ENCODE results near the gene TAF6L. TPM values are rescaled to one million over a fixed set of nuclear protein-coding genes. Genes with fewer than 3 reads are reported as not detected.

The TAF6L gene, protein sequence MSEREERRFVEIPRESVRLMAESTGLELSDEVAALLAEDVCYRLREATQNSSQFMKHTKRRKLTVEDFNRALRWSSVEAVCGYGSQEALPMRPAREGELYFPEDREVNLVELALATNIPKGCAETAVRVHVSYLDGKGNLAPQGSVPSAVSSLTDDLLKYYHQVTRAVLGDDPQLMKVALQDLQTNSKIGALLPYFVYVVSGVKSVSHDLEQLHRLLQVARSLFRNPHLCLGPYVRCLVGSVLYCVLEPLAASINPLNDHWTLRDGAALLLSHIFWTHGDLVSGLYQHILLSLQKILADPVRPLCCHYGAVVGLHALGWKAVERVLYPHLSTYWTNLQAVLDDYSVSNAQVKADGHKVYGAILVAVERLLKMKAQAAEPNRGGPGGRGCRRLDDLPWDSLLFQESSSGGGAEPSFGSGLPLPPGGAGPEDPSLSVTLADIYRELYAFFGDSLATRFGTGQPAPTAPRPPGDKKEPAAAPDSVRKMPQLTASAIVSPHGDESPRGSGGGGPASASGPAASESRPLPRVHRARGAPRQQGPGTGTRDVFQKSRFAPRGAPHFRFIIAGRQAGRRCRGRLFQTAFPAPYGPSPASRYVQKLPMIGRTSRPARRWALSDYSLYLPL
- total RNA-seq (2021): 33.8 to 42.1 TPM (median 36.3 TPM) in 3 replicates
- percentile 59 among the genes with signal in this experiment for Bru-seq, nascent RNA
- long read RNA-seq, experiment 1, transcript TAF6L-201 (11 exons, 2,116 nt): major isoform, 69 of 139 reads
- long read RNA-seq, experiment 1, partial matches to known transcripts: 11 of 139 reads
- long read RNA-seq, experiment 1, other reads (novel, unspliced or antisense): 59 of 139 reads
- long read RNA-seq, experiment 2, transcript TAF6L-201 (11 exons, 2,116 nt): major isoform, 5 of 22 reads
- long read RNA-seq, experiment 2, partial matches to known transcripts: 8 of 22 reads
- long read RNA-seq, experiment 2, other reads (novel, unspliced or antisense): 9 of 22 reads
- long read RNA-seq, experiment 3: 0 reads

DNA sequence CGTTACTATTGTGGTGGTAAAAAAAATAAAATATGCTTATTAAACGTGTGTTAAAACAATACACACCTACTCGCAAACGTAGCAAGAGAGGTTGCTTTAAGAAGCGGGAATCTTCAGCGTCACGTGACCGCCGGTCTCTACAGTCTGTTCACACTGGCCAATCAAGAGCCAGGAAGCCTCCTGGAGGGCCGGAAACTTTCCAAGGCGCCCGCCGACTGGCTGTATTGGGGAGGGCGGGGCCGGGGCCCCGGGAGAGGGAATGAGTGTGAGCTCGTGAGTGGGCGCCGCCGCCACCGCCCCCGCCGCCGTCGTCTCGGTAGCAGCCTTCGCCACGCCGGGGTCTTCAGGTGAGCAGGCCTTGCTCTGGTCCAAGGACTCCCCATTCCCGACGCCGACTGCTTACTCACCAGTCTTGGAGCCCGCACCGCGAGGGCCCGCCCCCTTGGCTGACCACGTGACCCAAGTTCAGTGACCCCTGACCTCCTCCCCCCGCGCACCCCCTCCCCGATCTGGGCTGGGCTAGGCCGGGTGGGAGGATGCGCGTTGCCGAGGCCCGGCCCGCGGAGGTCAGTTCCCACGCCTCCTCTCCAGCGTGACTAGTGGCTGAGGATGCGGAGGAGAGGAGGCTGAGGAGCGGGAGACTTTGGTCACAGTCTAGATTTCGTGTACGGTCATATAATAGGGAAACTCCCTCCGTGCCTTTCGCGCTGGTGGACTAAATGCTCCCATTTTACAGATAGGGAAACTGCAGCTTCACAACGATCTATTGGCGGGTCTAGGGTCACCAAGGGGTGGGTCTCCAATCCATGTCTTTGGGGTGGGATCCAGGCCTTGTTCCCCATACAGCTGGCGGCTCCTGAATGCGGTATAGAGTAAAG lies at the start of gene TAF6L:
TAF6L (plus strand) TSS at position 253 of the 878 bp plus-strand sequence. CDS start 4,388 bp downstream, outside the sequence.
- Mint-ChIP-seq H3K4me3 (peak within 1 kb of the TSS; percentile 88), H3K36me3 (peaks cover 22% of the 10 kb centered on the region), H3K4me1 (peaks cover 14% of the 10 kb centered on the region), H3K27ac (peak within 1 kb of the TSS; percentile 98), H3K27me3 (ENCODE audit: low read depth) (no peaks in the 10 kb centered on the region; the same call in 1 of the 2 replicates), H3K9me3 (no peaks in the 10 kb centered on the region)
- CTCF ChIA-PET: interaction anchor here (0.6 to 11.6 kb wide), 17 partner anchors 12 to 347 kb away, joined by 3 to 121 read pairs (median 5); partner anchors contain the start of genes BSCL2, C11orf98, CSKMT and GNG3
- ATAC-seq: peak; percentile 82
- POLR2A ChIA-PET: interaction anchor here (0.6 to 5.3 kb wide), 12 partner anchors 14 to 1384 kb away, joined by 3 to 25 read pairs (median 5); partner anchors contain the start of genes BSCL2, C11orf98, CSKMT and GNG3
- DNase-seq (ENCODE audit: low spot score): peak; percentile 96
- TF ChIP-seq NR2C2 (CRISPR knock-in tag; IDR thresholded peaks at IDR 0.05) (peak; percentile 88), ATF1 (CRISPR knock-in tag; IDR thresholded peaks at IDR 0.05) (no peak), SMAD4 (CRISPR knock-in tag; IDR thresholded peaks at IDR 0.05) (no peak), KAT7 (CRISPR knock-in tag; IDR thresholded peaks at IDR 0.05; ENCODE audit: borderline replicate concordance) (peak; percentile 47; the same call in 1 of the 2 replicates), ETV6 (CRISPR knock-in tag; IDR thresholded peaks at IDR 0.05) (peak; percentile 65; the same call in 1 of the 2 replicates), SMAD3 (CRISPR knock-in tag; IDR thresholded peaks at IDR 0.05; ENCODE audit: borderline replicate concordance) (no peak), PRRX2 (CRISPR knock-in tag; IDR thresholded peaks at IDR 0.05) (no peak), FOXK1 (CRISPR knock-in tag; IDR thresholded peaks at IDR 0.05) (peak; percentile 63; the same call in 1 of the 2 replicates), TEAD4 (CRISPR knock-in tag; IDR thresholded peaks at IDR 0.05) (no peak), GABPB1 (CRISPR knock-in tag; IDR thresholded peaks at IDR 0.05) (no peak), RORB (CRISPR knock-in tag; IDR thresholded peaks at IDR 0.05) (no peak), GTF2I (CRISPR knock-in tag; conservative IDR thresholded peaks at IDR 0.05) (peak; percentile 93), CREB1 (CRISPR knock-in tag; IDR thresholded peaks at IDR 0.05) (no peak), NFYB (CRISPR knock-in tag; conservative IDR thresholded peaks at IDR 0.05; ENCODE audit: low read depth) (peak; percentile 40; the same call in 1 of the 2 replicates), ZBTB21 (CRISPR knock-in tag; IDR thresholded peaks at IDR 0.05; ENCODE audit: borderline replicate concordance) (no peak)
- TF ChIP-seq, protein P1, sequence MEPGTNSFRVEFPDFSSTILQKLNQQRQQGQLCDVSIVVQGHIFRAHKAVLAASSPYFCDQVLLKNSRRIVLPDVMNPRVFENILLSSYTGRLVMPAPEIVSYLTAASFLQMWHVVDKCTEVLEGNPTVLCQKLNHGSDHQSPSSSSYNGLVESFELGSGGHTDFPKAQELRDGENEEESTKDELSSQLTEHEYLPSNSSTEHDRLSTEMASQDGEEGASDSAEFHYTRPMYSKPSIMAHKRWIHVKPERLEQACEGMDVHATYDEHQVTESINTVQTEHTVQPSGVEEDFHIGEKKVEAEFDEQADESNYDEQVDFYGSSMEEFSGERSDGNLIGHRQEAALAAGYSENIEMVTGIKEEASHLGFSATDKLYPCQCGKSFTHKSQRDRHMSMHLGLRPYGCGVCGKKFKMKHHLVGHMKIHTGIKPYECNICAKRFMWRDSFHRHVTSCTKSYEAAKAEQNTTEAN (CRISPR knock-in tag; IDR thresholded peaks at IDR 0.05): no peak
- TF ChIP-seq, protein P2, sequence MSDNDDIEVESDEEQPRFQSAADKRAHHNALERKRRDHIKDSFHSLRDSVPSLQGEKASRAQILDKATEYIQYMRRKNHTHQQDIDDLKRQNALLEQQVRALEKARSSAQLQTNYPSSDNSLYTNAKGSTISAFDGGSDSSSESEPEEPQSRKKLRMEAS (CRISPR knock-in tag; IDR thresholded peaks at IDR 0.05): no peak
- TF ChIP-seq, protein P3, sequence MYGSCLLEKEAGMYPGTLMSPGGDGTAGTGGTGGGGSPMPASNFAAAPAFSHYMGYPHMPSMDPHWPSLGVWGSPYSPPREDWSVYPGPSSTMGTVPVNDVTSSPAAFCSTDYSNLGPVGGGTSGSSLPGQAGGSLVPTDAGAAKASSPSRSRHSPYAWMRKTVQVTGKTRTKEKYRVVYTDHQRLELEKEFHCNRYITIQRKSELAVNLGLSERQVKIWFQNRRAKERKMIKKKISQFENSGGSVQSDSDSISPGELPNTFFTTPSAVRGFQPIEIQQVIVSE (CRISPR knock-in tag; IDR thresholded peaks at IDR 0.05; ENCODE audit: borderline replicate concordance): no peak
- TF ChIP-seq, protein P4, sequence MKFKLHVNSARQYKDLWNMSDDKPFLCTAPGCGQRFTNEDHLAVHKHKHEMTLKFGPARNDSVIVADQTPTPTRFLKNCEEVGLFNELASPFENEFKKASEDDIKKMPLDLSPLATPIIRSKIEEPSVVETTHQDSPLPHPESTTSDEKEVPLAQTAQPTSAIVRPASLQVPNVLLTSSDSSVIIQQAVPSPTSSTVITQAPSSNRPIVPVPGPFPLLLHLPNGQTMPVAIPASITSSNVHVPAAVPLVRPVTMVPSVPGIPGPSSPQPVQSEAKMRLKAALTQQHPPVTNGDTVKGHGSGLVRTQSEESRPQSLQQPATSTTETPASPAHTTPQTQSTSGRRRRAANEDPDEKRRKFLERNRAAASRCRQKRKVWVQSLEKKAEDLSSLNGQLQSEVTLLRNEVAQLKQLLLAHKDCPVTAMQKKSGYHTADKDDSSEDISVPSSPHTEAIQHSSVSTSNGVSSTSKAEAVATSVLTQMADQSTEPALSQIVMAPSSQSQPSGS (CRISPR knock-in tag; IDR thresholded peaks at IDR 0.05; ENCODE audit: borderline replicate concordance, low read depth): no peak
- TF ChIP-seq, protein P5, sequence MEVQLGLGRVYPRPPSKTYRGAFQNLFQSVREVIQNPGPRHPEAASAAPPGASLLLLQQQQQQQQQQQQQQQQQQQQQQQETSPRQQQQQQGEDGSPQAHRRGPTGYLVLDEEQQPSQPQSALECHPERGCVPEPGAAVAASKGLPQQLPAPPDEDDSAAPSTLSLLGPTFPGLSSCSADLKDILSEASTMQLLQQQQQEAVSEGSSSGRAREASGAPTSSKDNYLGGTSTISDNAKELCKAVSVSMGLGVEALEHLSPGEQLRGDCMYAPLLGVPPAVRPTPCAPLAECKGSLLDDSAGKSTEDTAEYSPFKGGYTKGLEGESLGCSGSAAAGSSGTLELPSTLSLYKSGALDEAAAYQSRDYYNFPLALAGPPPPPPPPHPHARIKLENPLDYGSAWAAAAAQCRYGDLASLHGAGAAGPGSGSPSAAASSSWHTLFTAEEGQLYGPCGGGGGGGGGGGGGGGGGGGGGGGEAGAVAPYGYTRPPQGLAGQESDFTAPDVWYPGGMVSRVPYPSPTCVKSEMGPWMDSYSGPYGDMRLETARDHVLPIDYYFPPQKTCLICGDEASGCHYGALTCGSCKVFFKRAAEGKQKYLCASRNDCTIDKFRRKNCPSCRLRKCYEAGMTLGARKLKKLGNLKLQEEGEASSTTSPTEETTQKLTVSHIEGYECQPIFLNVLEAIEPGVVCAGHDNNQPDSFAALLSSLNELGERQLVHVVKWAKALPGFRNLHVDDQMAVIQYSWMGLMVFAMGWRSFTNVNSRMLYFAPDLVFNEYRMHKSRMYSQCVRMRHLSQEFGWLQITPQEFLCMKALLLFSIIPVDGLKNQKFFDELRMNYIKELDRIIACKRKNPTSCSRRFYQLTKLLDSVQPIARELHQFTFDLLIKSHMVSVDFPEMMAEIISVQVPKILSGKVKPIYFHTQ (CRISPR knock-in tag; IDR thresholded peaks at IDR 0.05): no peak
- TF ChIP-seq, protein P6, sequence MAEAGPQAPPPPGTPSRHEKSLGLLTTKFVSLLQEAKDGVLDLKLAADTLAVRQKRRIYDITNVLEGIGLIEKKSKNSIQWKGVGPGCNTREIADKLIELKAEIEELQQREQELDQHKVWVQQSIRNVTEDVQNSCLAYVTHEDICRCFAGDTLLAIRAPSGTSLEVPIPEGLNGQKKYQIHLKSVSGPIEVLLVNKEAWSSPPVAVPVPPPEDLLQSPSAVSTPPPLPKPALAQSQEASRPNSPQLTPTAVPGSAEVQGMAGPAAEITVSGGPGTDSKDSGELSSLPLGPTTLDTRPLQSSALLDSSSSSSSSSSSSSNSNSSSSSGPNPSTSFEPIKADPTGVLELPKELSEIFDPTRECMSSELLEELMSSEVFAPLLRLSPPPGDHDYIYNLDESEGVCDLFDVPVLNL (CRISPR knock-in tag; IDR thresholded peaks at IDR 0.05; ENCODE audit: borderline replicate concordance, low read depth): no peak

All from WTC11 (cell line).